Neural cell (in vitro differentiated cells): Measurements from ENCODE around the gene CCDC88C. TPM values are rescaled to one million over a fixed set of nuclear protein-coding genes. Genes with fewer than 3 reads are reported as not detected.

Source experiments
- H2AFZ ChIP-seq: fragments of 200-600, 300-800 bp; sonication (generic), shearing (Covaris generic); 2 replicates; pipeline ENCODE4 v1.6.0; 2014; ENCODE audit warnings: low read depth, mild to moderate bottlenecking, antibody characterized with exemption, low read length, moderate library complexity
- H3F3A ChIP-seq: fragments of 200-600 bp; shearing (Covaris generic); 2 replicates; pipeline ENCODE4 v1.6.1; 2016; ENCODE audit warnings: mild to moderate bottlenecking, moderate library complexity, mixed read lengths, antibody characterized with exemption, low read length; ENCODE audit not compliant: insufficient read depth, poor library complexity, severe bottlenecking
- H3K27ac ChIP-seq: fragments of 200-600, 300-800 bp; sonication (generic), shearing (Covaris generic); 2 replicates; pipeline ENCODE4 v1.5.1; 2014; ENCODE audit warnings: mild to moderate bottlenecking, low read length, moderate library complexity
- H3K27me3 ChIP-seq: fragments of 300-800, 200-600 bp; sonication (generic), shearing (Covaris generic); 2 replicates; pipeline ENCODE4 v1.6.0; 2014; ENCODE audit warnings: mild to moderate bottlenecking, low read depth, low read length, moderate library complexity; ENCODE audit not compliant: insufficient read depth
- H3K36me3 ChIP-seq: fragments of 300-800, 200-600 bp; sonication (generic), shearing (Covaris generic); 2 replicates; pipeline ENCODE4 v1.5.1; 2014; ENCODE audit warnings: mild to moderate bottlenecking, antibody characterized with exemption, low read length, moderate library complexity; ENCODE audit not compliant: insufficient read depth
- H3K4me2 ChIP-seq: fragments of 300-800, 200-600 bp; sonication (generic), shearing (Covaris generic); 2 replicates; pipeline ENCODE4 v1.6.0; 2014; ENCODE audit warnings: mild to moderate bottlenecking, low read length
- H3K4me3 ChIP-seq: fragments of 300-800, 200-600 bp; sonication (generic), shearing (Covaris generic); 2 replicates; pipeline ENCODE4 v1.5.1; 2014; ENCODE audit warnings: mild to moderate bottlenecking, low read length, moderate library complexity
- H3K79me2 ChIP-seq: fragments of 200-600 bp; shearing (Covaris generic); replicated peaks from 2 replicates; pipeline ENCODE4 v1.6.0; 2014; ENCODE audit warnings: mild to moderate bottlenecking, low read length, moderate library complexity; ENCODE audit not compliant: insufficient read depth
- H3K9ac ChIP-seq: fragments of 300-800, 200-600 bp; sonication (generic), shearing (Covaris generic); 2 replicates; pipeline ENCODE4 v1.6.1; 2016; ENCODE audit warnings: mild to moderate bottlenecking, low read length, mixed read lengths
- H3K9me2 ChIP-seq: fragments of 200-600 bp; shearing (Covaris generic); 2 replicates; pipeline ENCODE4 v1.6.1; 2016; ENCODE audit warnings: mild to moderate bottlenecking, low read length, mixed read lengths; ENCODE audit not compliant: insufficient read depth
- H3K9me3 ChIP-seq: fragments of 200-600, 300-800 bp; sonication (generic), shearing (Covaris generic); 2 replicates; pipeline ENCODE4 v1.6.1; 2016; ENCODE audit warnings: mild to moderate bottlenecking, mixed run types, low read length, moderate library complexity, mixed read lengths
- H4K20me1 ChIP-seq: fragments of 200-600 bp; shearing (Covaris generic); 2 replicates; pipeline ENCODE4 v1.6.1; 2016; ENCODE audit warnings: mild to moderate bottlenecking, mixed run types; ENCODE audit not compliant: insufficient read depth
- EP300 ChIP-seq: fragments of 450-650 bp; conservative IDR thresholded peaks from 2 replicates; pipeline ENCODE4 v1.6.1; 2014; ENCODE audit warnings: antibody characterized with exemption, mild to moderate bottlenecking, moderate library complexity; ENCODE audit not compliant: poor library complexity, severe bottlenecking
- EZH2 ChIP-seq: fragments of 200-600, 300-800 bp; shearing (Covaris generic), sonication (generic); IDR thresholded peaks from 2 replicates; pipeline ENCODE4 v1.6.1; 2014; ENCODE audit warnings: antibody characterized with exemption, low read length, borderline replicate concordance, mild to moderate bottlenecking; ENCODE audit not compliant: insufficient read depth, poor library complexity, severe bottlenecking
- MXI1 ChIP-seq: fragments of 450-650 bp; conservative IDR thresholded peaks from 2 replicates; pipeline ENCODE4 v1.6.1; 2014; ENCODE audit warnings: antibody characterized with exemption, mild to moderate bottlenecking; ENCODE audit not compliant: poor library complexity, severe bottlenecking
- POLR2AphosphoS5 ChIP-seq: IDR thresholded peaks from 2 replicates; pipeline ENCODE4 v1.6.1; 2012
- RAD21 ChIP-seq: fragments of 450-650 bp; conservative IDR thresholded peaks from 2 replicates; pipeline ENCODE4 v1.6.1; 2014; ENCODE audit warnings: antibody characterized with exemption, mild to moderate bottlenecking, moderate library complexity
- SMC3 ChIP-seq: fragments of 450-650 bp; conservative IDR thresholded peaks from 2 replicates; pipeline ENCODE4 v1.6.1; 2014; ENCODE audit warnings: antibody characterized with exemption, mild to moderate bottlenecking, moderate library complexity; ENCODE audit not compliant: poor library complexity
- TAF1 ChIP-seq: IDR thresholded peaks from 2 replicates; pipeline ENCODE4 v1.6.1; 2012; ENCODE audit warnings: low read depth
- polyA plus RNA-seq: library from polyadenylated mRNA; depleted of rRNA; stranded (reverse); fragments of >200 nt; gene quantifications from 2 replicates; pipeline ENCODE4 v1.2.3, GENCODE V29; 2014
- TF ChIP-seq, protein P1 (sequence below): IDR thresholded peaks from 2 replicates; pipeline ENCODE4 v1.6.1; 2012; ENCODE audit warnings: borderline replicate concordance
- TF ChIP-seq, protein P2 (sequence below): fragments of 450-650 bp; IDR thresholded peaks from 2 replicates; pipeline ENCODE4 v1.5.1; 2014; ENCODE audit warnings: antibody characterized with exemption, mild to moderate bottlenecking, moderate library complexity; ENCODE audit not compliant: poor library complexity, severe bottlenecking

CCDC88C gene
- polyA plus RNA-seq, 1 donor from 2014 or later, result 20.1 TPM

- no peaks in the 10 kb centered on the region for H3K36me3 ChIP-seq
Measured at GRCh38 chr14:91292491-91292890, 125.1 kb downstream of the CCDC88C start.

DNA sequence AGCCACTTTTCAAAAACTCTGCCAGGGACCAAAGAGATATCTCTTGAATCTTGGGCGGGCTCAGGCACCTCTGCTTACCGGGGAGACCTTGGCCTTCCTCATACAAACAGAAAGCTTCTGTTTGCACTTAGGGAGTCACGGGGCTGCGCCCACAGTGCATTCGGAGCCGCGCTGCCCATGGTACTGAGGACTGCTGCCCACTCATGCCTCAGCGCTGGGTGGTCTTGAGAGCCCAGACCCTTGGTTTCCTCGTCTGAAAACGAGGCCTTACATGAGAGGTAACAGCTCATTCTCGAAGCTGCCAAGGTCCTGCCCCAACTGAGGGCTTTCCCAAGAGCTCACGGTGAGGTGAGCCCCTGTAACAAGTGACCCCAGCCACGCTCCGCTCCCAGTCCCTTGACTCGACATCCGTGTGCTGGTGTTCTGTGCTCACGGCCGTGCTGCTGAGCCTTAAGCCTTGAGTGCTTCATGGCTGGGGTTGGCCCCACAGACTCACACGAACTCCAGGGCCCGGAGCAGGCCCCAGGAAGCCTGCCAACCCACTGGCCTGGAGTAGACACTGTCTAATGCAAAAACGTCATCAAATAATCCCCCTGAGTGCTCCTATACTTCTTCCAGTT lies 125.7 kb downstream of the CCDC88C start:
- Histone ChIP-seq H3K9me3 (no peaks in the 10 kb centered on the region), H3K36me3 (no peaks in the 10 kb centered on the region), H3K27ac (no peak overlapping the region), H4K20me1 (no peaks in the 10 kb centered on the region), H3K9ac (no peak overlapping the region), H3K27me3 (no peaks in the 10 kb centered on the region), H2AFZ (no peak overlapping the region), H3K79me2 (no peaks in the 10 kb centered on the region), H3F3A (no peaks in the 10 kb centered on the region), H3K4me2 (no peak overlapping the region), H3K9me2 (no peaks in the 10 kb centered on the region), H3K4me3 (no peak overlapping the region)
- no peak for TF ChIP-seq EP300
- no peak for TF ChIP-seq TAF1

More at GRCh38 chr14:91292491-91292890, 125.1 kb downstream of the CCDC88C start:
- Histone ChIP-seq H2AFZ (no peak overlapping the region), H3K9ac (no peak overlapping the region), H3K9me2 (no peaks in the 10 kb centered on the region), H3K79me2 (no peaks in the 10 kb centered on the region), H3K27ac (no peak overlapping the region), H3K4me2 (no peak overlapping the region), H4K20me1 (no peaks in the 10 kb centered on the region), H3F3A (no peaks in the 10 kb centered on the region), H3K27me3 (no peaks in the 10 kb centered on the region), H3K4me3 (no peak overlapping the region), H3K9me3 (no peaks in the 10 kb centered on the region)
- TF ChIP-seq TAF1 (no peak), EP300 (no peak), EZH2 (no peak), POLR2AphosphoS5 (no peak), RAD21 (no peak), MXI1 (no peak), SMC3 (no peak)
- TF ChIP-seq, protein P1, sequence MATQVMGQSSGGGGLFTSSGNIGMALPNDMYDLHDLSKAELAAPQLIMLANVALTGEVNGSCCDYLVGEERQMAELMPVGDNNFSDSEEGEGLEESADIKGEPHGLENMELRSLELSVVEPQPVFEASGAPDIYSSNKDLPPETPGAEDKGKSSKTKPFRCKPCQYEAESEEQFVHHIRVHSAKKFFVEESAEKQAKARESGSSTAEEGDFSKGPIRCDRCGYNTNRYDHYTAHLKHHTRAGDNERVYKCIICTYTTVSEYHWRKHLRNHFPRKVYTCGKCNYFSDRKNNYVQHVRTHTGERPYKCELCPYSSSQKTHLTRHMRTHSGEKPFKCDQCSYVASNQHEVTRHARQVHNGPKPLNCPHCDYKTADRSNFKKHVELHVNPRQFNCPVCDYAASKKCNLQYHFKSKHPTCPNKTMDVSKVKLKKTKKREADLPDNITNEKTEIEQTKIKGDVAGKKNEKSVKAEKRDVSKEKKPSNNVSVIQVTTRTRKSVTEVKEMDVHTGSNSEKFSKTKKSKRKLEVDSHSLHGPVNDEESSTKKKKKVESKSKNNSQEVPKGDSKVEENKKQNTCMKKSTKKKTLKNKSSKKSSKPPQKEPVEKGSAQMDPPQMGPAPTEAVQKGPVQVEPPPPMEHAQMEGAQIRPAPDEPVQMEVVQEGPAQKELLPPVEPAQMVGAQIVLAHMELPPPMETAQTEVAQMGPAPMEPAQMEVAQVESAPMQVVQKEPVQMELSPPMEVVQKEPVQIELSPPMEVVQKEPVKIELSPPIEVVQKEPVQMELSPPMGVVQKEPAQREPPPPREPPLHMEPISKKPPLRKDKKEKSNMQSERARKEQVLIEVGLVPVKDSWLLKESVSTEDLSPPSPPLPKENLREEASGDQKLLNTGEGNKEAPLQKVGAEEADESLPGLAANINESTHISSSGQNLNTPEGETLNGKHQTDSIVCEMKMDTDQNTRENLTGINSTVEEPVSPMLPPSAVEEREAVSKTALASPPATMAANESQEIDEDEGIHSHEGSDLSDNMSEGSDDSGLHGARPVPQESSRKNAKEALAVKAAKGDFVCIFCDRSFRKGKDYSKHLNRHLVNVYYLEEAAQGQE, result no peak
- TF ChIP-seq, protein P2, sequence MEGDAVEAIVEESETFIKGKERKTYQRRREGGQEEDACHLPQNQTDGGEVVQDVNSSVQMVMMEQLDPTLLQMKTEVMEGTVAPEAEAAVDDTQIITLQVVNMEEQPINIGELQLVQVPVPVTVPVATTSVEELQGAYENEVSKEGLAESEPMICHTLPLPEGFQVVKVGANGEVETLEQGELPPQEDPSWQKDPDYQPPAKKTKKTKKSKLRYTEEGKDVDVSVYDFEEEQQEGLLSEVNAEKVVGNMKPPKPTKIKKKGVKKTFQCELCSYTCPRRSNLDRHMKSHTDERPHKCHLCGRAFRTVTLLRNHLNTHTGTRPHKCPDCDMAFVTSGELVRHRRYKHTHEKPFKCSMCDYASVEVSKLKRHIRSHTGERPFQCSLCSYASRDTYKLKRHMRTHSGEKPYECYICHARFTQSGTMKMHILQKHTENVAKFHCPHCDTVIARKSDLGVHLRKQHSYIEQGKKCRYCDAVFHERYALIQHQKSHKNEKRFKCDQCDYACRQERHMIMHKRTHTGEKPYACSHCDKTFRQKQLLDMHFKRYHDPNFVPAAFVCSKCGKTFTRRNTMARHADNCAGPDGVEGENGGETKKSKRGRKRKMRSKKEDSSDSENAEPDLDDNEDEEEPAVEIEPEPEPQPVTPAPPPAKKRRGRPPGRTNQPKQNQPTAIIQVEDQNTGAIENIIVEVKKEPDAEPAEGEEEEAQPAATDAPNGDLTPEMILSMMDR, result no peak

- H4K20me1 ChIP-seq, result no peaks in the 10 kb centered on the region
- no peaks in the 10 kb centered on the region for H3K36me3 ChIP-seq
- H3K27ac ChIP-seq, result no peak overlapping the region
- TF ChIP-seq, protein P1, result no peak
- TF ChIP-seq RAD21 (no peak), TAF1 (no peak), POLR2AphosphoS5 (no peak), SMC3 (no peak), EP300 (no peak), EZH2 (no peak), MXI1 (no peak)
- TF ChIP-seq, protein P2, result no peak
- H3K27me3 ChIP-seq, result no peaks in the 10 kb centered on the region
- no peak overlapping the region for H3K4me2 ChIP-seq
- H3K9me3 ChIP-seq, result no peaks in the 10 kb centered on the region
- H3K79me2 ChIP-seq, result no peaks in the 10 kb centered on the region
- no peak overlapping the region for H3K4me3 ChIP-seq
- no peaks in the 10 kb centered on the region for H3K9me2 ChIP-seq
- no peaks in the 10 kb centered on the region for H3F3A ChIP-seq
- no peak overlapping the region for H2AFZ ChIP-seq
- H3K9ac ChIP-seq, result no peak overlapping the region
Measured at GRCh38 chr14:91290986-91291385, 126.6 kb downstream of the CCDC88C start.
